Measurements from ENCODE around the gene SERPIND1.
"Not testable (repeated sequence)": the region's sequence is repeated elsewhere in the genome, so short reads cannot be mapped to it uniquely, and the experiment has no call there.

GRCh38 chr22:20826373-20827152 lies 52.6 kb downstream of the SERPIND1 start:
- TF ChIP-seq CTCF, POLR2A (IDR thresholded peaks at IDR 0.05): not testable (repeated sequence)

All from breast epithelium (tissue), 3 donors.